D341Med (cell line): Measurements from ENCODE around the gene BRWD1.

Source experiments
- DNase-seq: peaks from one replicate; pipeline ENCODE4 v3.0.0; 2012; ENCODE audit warnings: low spot score

Gene BRWD1

GRCh38 chr21:39197448-39198233 is 115.8 kb downstream of the BRWD1 start:
- no peak for DNase-seq

- no peak for DNase-seq
Observed at GRCh38 chr21:39196838-39197237, 116.6 kb downstream of the BRWD1 start.

GRCh38 chr21:39196310-39196709 is 117.1 kb downstream of the BRWD1 start:
- DNase-seq: no peak

GRCh38 chr21:39193380-39193779 is 120.1 kb downstream of the BRWD1 start:
- no peak for DNase-seq

- no peak for DNase-seq
Observed at GRCh38 chr21:39189857-39190604, 123.4 kb downstream of the BRWD1 start.

GRCh38 chr21:39188521-39189139 is 124.8 kb downstream of the BRWD1 start:
- DNase-seq: no peak

- no peak for DNase-seq
Observed at GRCh38 chr21:39187141-39187540, 126.3 kb downstream of the BRWD1 start.

GRCh38 chr21:39186676-39187075 is 126.8 kb downstream of the BRWD1 start:
- DNase-seq: no peak

- no peak for DNase-seq
Observed at GRCh38 chr21:39185157-39185556, 128.3 kb downstream of the BRWD1 start.

GRCh38 chr21:39184050-39184980 is 129.1 kb downstream of the BRWD1 start:
- no peak for DNase-seq

- DNase-seq: peak; percentile 95
Observed at GRCh38 chr21:39183272-39184049, 130.0 kb downstream of the BRWD1 start, which contains the start of gene PSMG1. Gene PSMG1 (minus strand): TSS chr21:39183451. CDS start chr21:39183385, 66 bp downstream.

GRCh38 chr21:39182484-39183271 is 130.8 kb downstream of the BRWD1 start:
- DNase-seq: no peak

GRCh38 chr21:39182016-39182415 is 131.4 kb downstream of the BRWD1 start:
- DNase-seq: no peak

- DNase-seq: no peak
Observed at GRCh38 chr21:39181205-39181818, 132.1 kb downstream of the BRWD1 start.

GRCh38 chr21:39180429-39181019 is 132.9 kb downstream of the BRWD1 start:
- DNase-seq: no peak

GRCh38 chr21:39178421-39178820 is 135.0 kb downstream of the BRWD1 start:
- no peak for DNase-seq

- DNase-seq: no peak
Observed at GRCh38 chr21:39176271-39176709, 137.1 kb downstream of the BRWD1 start.

- DNase-seq: no peak
Observed at GRCh38 chr21:39175665-39176064, 137.8 kb downstream of the BRWD1 start.

- DNase-seq: no peak
Observed at GRCh38 chr21:39175154-39175553, 138.3 kb downstream of the BRWD1 start.
